Measurements from ENCODE around the gene MYO18B. TPM values are rescaled to one million over a fixed set of nuclear protein-coding genes. Genes with fewer than 3 reads are reported as not detected.

MYO18B gene
- total and polyA plus RNA-seq, 9 donors, result 0.02 to 0.23 (median 0.10) TPM; not detected in 5

DNA sequence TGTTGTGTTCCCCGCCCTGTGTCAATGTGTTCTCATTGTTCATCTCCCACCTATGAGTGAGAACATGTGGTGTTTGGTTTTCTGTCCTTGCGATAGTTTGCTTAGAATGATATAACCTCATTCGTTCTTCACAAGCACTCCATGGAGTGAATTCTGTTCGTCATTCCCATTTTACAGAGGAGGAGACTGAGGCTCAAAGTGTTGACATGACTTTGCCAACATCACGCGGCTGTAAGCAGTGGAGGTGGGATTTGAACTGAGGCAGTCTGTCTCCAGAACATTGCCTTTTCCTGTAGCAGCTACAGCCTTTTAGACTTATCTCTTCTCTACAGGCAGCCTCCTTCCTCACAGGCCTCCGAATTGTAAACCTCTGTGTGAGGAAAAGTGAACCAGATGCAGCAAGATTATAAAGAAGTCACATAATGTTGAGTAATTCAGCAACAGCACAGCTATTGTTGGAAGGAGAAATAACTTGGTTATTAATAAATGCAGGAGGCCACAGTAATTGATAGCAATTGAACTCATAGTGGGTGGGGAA, 74.6 kb downstream of the MYO18B start:
- intact Hi-C loops (cut with DNase I), result no loop called here

DNA sequence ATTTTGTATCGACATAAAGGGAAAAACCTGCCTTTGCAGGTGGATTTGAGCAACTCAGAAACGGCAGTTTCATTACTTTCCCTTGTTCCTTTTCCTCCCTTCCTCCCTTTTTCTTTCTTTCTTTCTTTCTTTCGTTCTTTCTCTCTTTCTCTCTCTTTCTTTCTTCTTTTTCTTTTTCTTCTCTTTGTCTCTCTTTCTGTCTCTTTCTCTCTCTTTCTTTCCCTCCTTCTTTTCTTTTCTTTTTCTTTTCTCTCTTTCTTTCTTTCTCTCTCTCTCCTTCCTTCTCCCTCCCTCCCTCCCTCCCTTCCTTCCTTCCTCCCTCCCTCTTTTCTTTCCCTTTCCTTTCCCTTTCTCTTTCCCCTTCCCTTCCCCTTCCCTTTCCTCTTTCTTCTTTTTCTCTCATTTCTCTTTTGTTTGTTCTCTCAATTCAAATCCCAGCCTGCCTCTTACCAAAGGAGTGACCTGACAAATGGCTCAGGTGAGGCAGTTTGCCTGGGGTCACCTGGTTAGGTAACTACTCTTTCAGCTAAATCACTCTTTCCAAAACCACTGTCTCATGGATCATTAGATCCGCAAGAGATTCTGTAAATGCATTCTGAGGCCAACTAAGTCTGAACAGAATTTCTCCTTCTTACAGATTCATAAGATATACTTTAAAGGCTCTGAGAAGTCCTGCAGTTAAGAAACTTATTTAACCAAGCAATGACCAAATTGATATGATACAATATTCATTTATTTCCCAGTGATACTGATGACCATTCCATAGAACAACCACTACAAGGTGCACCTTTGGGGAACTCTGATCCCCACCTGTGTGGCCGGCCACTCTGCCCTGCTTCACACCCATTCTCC, 75.3 kb downstream of the MYO18B start:
- no peaks in the 10 kb centered on the region for H3K27me3 ChIP-seq
- DNase-seq, result no peak
- no peak overlapping the region for H3K27ac ChIP-seq
- intact Hi-C loops (cut with DNase I), result no loop called here
- H3K9me3 ChIP-seq, result no peaks in the 10 kb centered on the region
- no peaks in the 10 kb centered on the region for H3K4me1 ChIP-seq (ENCODE audit: insufficient read depth)
- no peaks in the 10 kb centered on the region for H3K36me3 ChIP-seq
- TF ChIP-seq, protein P1, sequence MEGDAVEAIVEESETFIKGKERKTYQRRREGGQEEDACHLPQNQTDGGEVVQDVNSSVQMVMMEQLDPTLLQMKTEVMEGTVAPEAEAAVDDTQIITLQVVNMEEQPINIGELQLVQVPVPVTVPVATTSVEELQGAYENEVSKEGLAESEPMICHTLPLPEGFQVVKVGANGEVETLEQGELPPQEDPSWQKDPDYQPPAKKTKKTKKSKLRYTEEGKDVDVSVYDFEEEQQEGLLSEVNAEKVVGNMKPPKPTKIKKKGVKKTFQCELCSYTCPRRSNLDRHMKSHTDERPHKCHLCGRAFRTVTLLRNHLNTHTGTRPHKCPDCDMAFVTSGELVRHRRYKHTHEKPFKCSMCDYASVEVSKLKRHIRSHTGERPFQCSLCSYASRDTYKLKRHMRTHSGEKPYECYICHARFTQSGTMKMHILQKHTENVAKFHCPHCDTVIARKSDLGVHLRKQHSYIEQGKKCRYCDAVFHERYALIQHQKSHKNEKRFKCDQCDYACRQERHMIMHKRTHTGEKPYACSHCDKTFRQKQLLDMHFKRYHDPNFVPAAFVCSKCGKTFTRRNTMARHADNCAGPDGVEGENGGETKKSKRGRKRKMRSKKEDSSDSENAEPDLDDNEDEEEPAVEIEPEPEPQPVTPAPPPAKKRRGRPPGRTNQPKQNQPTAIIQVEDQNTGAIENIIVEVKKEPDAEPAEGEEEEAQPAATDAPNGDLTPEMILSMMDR (IDR thresholded peaks at IDR 0.05), result no peak
- TF ChIP-seq EP300 (IDR thresholded peaks at IDR 0.05) (no peak), POLR2A (IDR thresholded peaks at IDR 0.05) (no peak)
- 68 to 77% (median 72%) methylated on average over 5 of the region's 5 CpGs for WGBS, 3 donors
- H3K4me3 ChIP-seq, result no peak overlapping the region

More for the DNA sequence above, 74.6 kb downstream of the MYO18B start:
- DNase-seq, result no peak
- Histone ChIP-seq H3K27me3 (no peaks in the 10 kb centered on the region), H3K4me1 (ENCODE audit: insufficient read depth) (no peaks in the 10 kb centered on the region), H3K4me3 (no peak overlapping the region), H3K36me3 (no peaks in the 10 kb centered on the region), H3K9me3 (no peaks in the 10 kb centered on the region), H3K27ac (no peak overlapping the region)
- TF ChIP-seq POLR2A (IDR thresholded peaks at IDR 0.05) (no peak), EP300 (IDR thresholded peaks at IDR 0.05) (no peak)
- TF ChIP-seq, protein P1 (IDR thresholded peaks at IDR 0.05), result no peak
- WGBS, 3 donors, result 77 to 80% (median 78%) methylated on average over 7 of the region's 7 CpGs

DNA sequence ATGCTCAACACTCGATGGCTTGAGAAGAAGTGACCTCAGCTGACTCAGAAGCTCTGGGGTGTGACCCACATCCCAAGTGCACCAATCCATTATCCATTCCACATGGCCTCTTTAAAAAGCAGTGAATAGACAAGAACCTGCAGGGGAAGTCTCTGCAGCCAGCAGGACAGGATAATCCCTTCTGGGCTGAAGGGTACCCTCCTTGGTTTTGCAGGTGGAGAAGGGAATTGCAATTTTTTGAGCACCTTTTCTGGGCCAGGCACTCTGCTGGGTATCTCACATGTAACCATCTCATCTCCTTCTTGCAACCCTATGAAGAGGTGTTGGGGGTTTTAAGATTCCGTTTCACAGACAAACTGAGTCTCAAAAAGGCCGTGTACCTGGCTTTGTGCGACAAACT, 76.6 kb downstream of the MYO18B start:
- intact Hi-C loops (cut with DNase I), result no loop called here
- TF ChIP-seq, protein P1 (IDR thresholded peaks at IDR 0.05), result no peak
- TF ChIP-seq POLR2A (IDR thresholded peaks at IDR 0.05) (no peak), EP300 (IDR thresholded peaks at IDR 0.05) (no peak)
- no peak overlapping the region for H3K4me3 ChIP-seq
- no peaks in the 10 kb centered on the region for H3K27me3 ChIP-seq
- no peaks in the 10 kb centered on the region for H3K9me3 ChIP-seq
- H3K27ac ChIP-seq, result no peak overlapping the region
- H3K4me1 ChIP-seq (ENCODE audit: insufficient read depth), result no peaks in the 10 kb centered on the region
- 77 to 81% (median 78%) methylated on average over 4 of the region's 4 CpGs for WGBS, 3 donors
- no peak for DNase-seq
- no peaks in the 10 kb centered on the region for H3K36me3 ChIP-seq

DNA sequence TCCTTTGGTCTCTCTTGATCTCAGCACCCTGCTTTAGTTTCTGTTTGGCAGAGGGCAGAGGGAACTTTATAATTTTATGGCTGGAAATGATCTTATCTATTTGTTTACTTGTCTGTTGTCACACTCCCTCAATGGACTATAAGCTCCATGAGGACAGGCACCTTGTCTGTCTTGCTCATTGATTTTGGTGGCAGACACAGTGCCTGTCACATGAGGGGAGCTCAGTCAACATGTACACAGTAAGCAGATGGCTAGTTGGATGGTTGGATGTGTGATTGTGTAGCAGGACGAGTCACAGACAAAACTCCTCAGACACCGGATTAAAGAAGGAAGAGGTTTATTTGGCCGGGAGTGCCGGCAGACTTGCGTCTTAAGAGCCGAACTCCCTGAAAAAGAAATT, 80.4 kb downstream of the MYO18B start:
- Histone ChIP-seq H3K9me3 (no peaks in the 10 kb centered on the region), H3K27me3 (no peaks in the 10 kb centered on the region), H3K27ac (no peak overlapping the region), H3K4me1 (ENCODE audit: insufficient read depth) (no peaks in the 10 kb centered on the region), H3K36me3 (no peaks in the 10 kb centered on the region), H3K4me3 (no peak overlapping the region)
- TF ChIP-seq EP300 (IDR thresholded peaks at IDR 0.05) (no peak), POLR2A (IDR thresholded peaks at IDR 0.05) (no peak)
- TF ChIP-seq, protein P1 (IDR thresholded peaks at IDR 0.05), result no peak
- no peak for DNase-seq
- 83 to 92% (median 90%) methylated on average over 6 of the region's 6 CpGs for whole genome bisulfite sequencing, 3 donors
- intact Hi-C loops (cut with DNase I), result no loop called here

All from ovary (tissue), 9 donors.